ENCODE measurements around the gene FLYWCH2. TPM values are rescaled to one million over a fixed set of nuclear protein-coding genes. Genes with fewer than 3 reads are reported as not detected.
A peak's percentile ranks its signal among the peaks of the same experiment; 100 is the strongest.

Gene FLYWCH2
- total RNA-seq, 2 experiments from 2014 or later, result 16.8 to 17.3 TPM

DNA sequence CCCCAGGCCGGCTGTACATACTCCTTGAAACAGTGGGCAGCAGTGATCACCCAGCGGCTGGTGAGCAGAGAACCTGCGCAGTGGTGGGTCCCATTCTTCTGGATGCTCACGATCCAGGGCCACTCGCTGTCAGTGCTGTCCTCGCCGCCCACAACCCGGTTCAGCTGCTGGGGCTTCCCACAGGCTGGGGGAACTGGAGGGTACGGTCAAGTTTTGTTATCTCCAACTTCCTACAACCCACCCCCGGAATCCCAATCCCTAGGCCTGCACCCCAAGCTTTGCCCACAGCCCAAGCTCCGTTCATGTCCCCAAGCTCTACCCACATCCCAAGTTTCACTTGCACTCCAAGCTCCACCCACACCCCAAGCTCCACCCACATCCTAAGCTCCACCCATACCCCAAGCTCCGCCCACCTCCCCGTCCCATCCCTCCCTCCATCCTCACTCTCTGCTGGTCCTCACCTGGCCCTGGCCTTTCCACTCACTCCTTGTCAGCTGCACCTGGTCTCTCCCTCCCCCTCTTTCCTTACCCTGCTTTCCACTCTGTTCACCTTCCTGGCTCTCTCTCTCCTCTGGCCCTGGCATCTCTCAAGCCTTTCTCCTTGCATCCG lies 26.8 kb upstream of the FLYWCH2 start:
- Mint-ChIP-seq H3K4me1 (peaks cover 4% of the 10 kb centered on the region), H3K36me3 (ENCODE audit: low read depth) (no peaks in the 10 kb centered on the region), H3K4me3 (no peak overlapping the region), H3K27me3 (peaks cover 5% of the 10 kb centered on the region), H3K9me3 (ENCODE audit: low read depth) (peaks cover 10% of the 10 kb centered on the region), H3K27ac (no peak overlapping the region)
- ATAC-seq, result peak; percentile 57
- peak; percentile 58 for DNase-seq
- ChIA-PET POLR2A (no interaction called here), CTCF (interaction anchor here (0.8 to 1.7 kb wide), 3 partner anchors 12 to 56 kb away, joined by 3 to 9 read pairs (median 4); no protein-coding TSS in a partner anchor)
- intact Hi-C loops (cut with DNase I, micrococcal nuclease), result no loop called here

DNA sequence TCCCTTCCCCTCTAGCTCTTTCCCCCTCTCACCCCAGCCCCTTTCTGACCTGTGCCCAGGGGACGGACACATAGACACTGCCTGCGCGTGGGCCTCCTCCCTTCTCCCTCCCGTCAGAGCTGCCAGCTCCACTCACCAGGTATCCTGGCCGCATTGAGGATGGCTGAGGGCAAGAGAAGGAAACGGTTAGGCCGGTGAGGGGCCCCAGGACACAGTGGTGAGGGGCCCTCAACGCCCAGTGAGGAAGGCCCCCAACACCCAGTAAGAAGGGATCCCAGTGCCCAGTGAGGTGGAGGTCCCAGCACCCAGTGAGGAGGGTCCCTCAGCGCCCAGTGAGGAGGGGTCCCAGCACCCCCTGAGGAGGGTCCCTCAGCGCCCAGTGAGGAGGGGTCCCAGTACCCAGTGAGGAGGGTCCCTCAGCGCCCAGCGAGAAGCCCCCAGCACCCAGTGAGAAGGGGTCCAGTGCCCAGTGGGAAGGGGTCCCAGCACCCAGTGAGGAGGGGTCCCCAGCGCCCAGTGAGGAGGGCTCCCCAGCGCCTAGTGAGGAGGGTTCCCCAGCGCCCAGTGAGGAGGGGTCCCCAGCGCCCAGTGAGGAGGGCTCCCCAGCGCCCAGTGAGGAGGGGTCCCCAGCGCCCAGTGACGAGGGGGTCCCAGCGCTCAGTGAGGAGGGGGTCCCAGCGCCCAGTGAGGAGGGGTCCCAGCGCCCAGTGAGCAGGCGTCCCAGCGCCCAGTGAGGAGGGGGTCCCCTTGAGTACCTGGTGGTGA lies 26.1 kb upstream of the FLYWCH2 start:
- ChIA-PET POLR2A (no interaction called here), CTCF (interaction anchor here (1.7 kb wide), 1 partner anchor 11 kb away, joined by 9 read pairs; no protein-coding TSS in a partner anchor)
- peaks cover 4% of the 10 kb centered on the region for H3K4me1 Mint-ChIP-seq
- peaks cover 7% of the 10 kb centered on the region for H3K27me3 Mint-ChIP-seq
- H3K4me3 Mint-ChIP-seq, result no peak overlapping the region
- intact Hi-C loops (cut with DNase I, micrococcal nuclease), result no loop called here
- no peaks in the 10 kb centered on the region for H3K36me3 Mint-ChIP-seq (ENCODE audit: low read depth)
- DNase-seq, result no peak
- no peak for ATAC-seq
- H3K27ac Mint-ChIP-seq, result no peak overlapping the region
- peaks cover 10% of the 10 kb centered on the region for H3K9me3 Mint-ChIP-seq (ENCODE audit: low read depth)

DNA sequence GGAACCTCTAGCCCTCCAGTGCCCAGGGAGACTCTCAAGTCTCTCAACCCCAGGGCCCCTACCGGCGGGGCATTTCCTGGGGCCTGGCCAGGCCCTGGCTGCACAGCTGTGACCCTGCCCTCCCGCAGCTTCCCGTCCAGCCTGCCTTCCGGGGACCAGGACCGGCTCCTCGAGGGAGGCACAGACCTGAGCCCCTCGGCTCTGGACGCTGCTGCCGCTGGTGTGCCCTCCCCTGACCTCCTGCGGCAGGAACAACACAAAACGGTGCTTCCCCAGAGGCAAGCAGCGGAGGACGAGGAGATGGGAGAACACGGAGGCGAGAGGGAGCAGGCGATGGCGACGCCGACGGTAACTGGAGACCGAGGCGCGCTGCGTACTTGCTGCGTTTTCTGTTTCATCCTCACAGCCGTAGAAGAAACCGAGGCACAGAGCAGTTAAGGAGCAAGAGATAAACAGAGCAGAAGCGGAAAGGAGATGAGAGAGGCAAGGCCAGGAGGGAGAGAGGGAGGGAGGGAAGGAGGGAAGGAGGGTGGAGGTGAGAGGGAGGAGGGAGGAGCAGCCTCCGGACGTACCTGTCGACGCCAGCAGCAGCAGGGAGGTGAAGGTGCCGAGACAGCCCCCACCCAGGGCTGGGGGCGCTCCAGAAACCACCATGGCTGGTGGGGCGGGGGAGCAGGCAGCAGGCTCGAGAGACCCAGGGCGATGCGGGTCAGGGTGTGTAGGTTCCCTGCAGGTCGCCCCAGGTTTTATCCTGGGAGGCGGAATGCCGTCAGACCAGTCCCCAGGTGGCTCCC lies 25.4 kb upstream of the FLYWCH2 start, which contains the start of gene PRSS22:
Gene PRSS22, minus strand, starts transcription at position 720 of the 794 bp plus-strand sequence. Its CDS starts 66 bp downstream, at position 654.
- ChIA-PET POLR2A (no interaction called here), CTCF (interaction anchor here (0.7 to 1.7 kb wide), 2 partner anchors 11 kb away, joined by 4 to 9 read pairs; no protein-coding TSS in a partner anchor)
- peaks cover 10% of the 10 kb centered on the region for H3K9me3 Mint-ChIP-seq (ENCODE audit: low read depth)
- no peak within 1 kb of the TSS for H3K27ac Mint-ChIP-seq
- intact Hi-C loops (cut with DNase I, micrococcal nuclease), result no loop called here
- no peaks in the 10 kb centered on the region for H3K36me3 Mint-ChIP-seq (ENCODE audit: low read depth)
- DNase-seq (no peak), ATAC-seq (no peak)
- H3K4me3 Mint-ChIP-seq, result peak within 1 kb of the TSS; percentile 25
- H3K4me1 Mint-ChIP-seq, result peaks cover 4% of the 10 kb centered on the region
- H3K27me3 Mint-ChIP-seq, result peaks cover 7% of the 10 kb centered on the region

DNA sequence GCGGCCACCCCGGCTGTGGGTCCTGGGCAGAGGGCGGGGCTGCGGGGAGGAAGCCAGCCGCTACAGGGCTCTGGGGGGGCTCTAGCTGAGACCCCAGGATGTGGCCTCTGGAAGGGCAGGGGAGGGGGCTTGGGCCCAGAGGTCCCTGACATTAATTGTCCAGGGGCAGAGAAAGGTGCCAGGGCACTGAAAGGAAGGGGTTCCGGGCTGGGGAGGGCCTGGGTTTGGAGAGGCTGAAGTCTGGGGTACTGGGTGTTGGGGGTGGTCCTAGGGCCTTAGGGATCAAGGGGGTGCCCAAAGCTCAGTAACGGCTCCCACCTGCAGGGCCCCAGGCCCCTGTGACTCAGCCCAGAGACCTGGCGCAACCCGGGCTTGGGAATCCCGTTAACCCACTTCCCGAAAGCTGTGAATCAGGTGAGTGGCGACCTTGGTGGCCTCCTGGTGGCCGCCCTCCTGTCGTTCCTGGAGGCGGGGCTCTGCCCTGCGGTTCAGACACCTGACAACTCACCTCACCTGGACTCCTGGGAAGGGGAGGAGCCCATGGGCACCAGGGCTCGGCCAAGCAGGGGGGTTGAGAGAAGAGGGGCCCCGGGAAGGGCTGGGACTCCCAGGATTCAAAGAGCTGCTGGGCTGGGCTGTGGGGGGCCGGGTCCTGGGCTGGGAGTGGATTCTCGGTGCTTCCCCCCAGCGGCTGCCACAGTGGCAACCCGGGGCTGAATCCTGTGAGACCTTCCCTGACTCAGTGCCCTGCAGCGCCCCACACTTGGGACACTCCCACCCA lies 24.6 kb upstream of the FLYWCH2 start:
- H3K4me1 Mint-ChIP-seq, result peaks cover 4% of the 10 kb centered on the region
- DNase-seq, result no peak
- no peak overlapping the region for H3K27ac Mint-ChIP-seq
- POLR2A ChIA-PET, result no interaction called here
- CTCF ChIA-PET, result interaction anchor here (0.7 kb wide), 1 partner anchor 10 kb away, joined by 4 read pairs; no protein-coding TSS in a partner anchor
- peaks cover 10% of the 10 kb centered on the region for H3K9me3 Mint-ChIP-seq (ENCODE audit: low read depth)
- ATAC-seq, result no peak
- peaks cover 7% of the 10 kb centered on the region for H3K27me3 Mint-ChIP-seq
- no peak overlapping the region for H3K4me3 Mint-ChIP-seq
- intact Hi-C loops (cut with DNase I, micrococcal nuclease), result no loop called here
- H3K36me3 Mint-ChIP-seq (ENCODE audit: low read depth), result no peaks in the 10 kb centered on the region

DNA sequence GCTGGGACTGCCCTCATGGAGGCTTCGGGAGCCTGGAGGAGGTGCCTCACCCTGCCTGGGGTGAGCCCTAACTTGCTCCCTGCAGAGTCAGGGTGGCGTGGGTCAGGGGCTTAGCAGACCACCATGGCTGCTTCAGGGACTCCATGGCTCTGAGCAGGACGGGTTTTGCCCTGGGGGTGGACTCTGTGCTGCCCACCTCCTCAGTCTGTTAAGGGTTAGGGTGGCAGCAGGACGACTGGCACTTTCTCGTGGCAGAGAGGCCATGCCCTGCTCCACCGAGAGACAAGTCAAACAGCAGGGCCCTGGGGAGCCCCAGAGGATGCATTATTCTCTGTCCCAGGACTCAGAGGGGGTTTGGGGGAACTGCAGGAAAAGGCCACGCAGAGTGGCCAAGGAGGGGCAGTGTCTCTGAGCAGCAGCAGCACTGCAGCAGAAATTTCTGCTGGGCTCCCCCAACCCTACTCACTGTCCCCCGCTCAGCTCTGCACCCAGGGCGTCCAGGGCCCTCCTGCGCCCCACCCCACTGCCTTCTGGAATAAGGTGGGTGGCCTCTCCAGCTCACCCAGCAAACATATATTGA lies 23.2 kb upstream of the FLYWCH2 start:
- Mint-ChIP-seq H3K4me1 (peaks cover 4% of the 10 kb centered on the region), H3K36me3 (ENCODE audit: low read depth) (no peaks in the 10 kb centered on the region), H3K27ac (no peak overlapping the region), H3K9me3 (ENCODE audit: low read depth) (peaks cover under 1% of the 10 kb centered on the region), H3K4me3 (no peak overlapping the region), H3K27me3 (peaks cover 7% of the 10 kb centered on the region)
- ATAC-seq, result no peak
- intact Hi-C loops (cut with DNase I, micrococcal nuclease), result no loop called here
- CTCF ChIA-PET, result interaction anchor here (1.1 kb wide), 1 partner anchor 9 kb away, joined by 3 read pairs; no protein-coding TSS in a partner anchor
- DNase-seq, result no peak
- POLR2A ChIA-PET, result no interaction called here

DNA sequence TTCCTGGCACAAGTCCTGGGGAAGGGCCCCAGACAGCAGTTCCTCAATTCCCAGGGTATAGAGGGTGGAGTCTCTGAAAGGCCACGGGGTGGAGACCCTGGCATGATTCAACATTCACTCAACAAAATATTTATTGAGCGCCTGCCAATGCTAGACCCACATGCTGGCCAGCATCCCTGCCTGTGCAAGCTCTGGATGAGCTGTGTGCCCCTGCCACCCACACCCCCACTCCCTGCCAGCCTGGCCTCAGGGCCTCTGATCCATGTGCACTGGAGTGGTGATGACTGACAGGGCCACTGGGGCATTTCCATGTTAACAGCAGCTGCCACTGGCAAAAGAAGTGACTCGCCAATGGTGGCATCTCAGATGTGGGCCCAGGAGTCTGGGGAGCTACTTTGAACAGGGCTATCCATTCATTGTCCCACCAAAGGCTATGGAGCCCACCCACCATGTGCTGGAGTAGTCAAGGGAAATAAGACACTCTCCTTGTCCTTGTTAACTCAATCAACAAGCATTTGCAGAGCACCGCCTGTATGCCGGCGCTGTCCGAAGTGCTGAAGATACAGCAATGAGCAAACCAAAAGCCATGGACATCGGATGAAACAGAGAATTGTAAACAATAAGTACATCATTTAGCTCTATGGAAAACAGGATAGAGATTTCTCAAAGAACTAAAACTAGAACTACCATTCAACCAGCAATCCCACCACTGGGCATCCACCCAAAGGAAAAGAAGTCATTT lies 22.0 kb upstream of the FLYWCH2 start:
- Mint-ChIP-seq H3K4me3 (no peak overlapping the region), H3K27ac (no peak overlapping the region), H3K9me3 (ENCODE audit: low read depth) (no peaks in the 10 kb centered on the region), H3K4me1 (peaks cover 4% of the 10 kb centered on the region), H3K27me3 (peaks cover 7% of the 10 kb centered on the region), H3K36me3 (ENCODE audit: low read depth) (no peaks in the 10 kb centered on the region)
- CTCF ChIA-PET, result interaction anchor here (0.6 to 1.1 kb wide), 2 partner anchors 7 to 269 kb away, joined by 3 read pairs; no protein-coding TSS in a partner anchor
- POLR2A ChIA-PET, result no interaction called here
- DNase-seq (peak; percentile 38), ATAC-seq (no peak)
- intact Hi-C loops (cut with DNase I, micrococcal nuclease), result no loop called here

DNA sequence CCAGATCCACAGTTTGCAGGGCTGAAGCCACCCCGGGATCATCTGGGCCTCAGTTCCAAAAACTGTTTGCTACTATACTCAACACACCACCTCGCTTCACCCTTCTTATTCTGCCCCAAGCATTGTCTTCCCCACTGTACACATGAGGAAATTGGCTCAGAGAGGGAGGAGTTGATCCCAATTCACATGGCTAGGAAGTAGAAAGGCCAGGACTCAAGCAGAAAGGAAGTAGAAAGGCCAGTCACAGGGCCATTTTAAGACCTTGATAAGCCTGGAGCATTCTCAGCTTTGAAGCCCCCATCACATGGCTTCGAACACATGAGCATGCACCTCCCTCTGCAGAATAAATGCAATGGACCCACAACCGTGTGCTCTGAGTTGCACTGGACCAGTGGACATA lies 17.4 kb upstream of the FLYWCH2 start:
- H3K4me1 Mint-ChIP-seq, result peaks cover 7% of the 10 kb centered on the region
- H3K27ac Mint-ChIP-seq, result no peak overlapping the region
- no peak overlapping the region for H3K4me3 Mint-ChIP-seq
- no peaks in the 10 kb centered on the region for H3K9me3 Mint-ChIP-seq (ENCODE audit: low read depth)
- DNase-seq, result no peak
- ChIA-PET POLR2A (no interaction called here), CTCF (interaction anchor here (0.8 to 1.0 kb wide), 2 partner anchors 26 to 87 kb away, joined by 3 to 5 read pairs; no protein-coding TSS in a partner anchor)
- ATAC-seq, result no peak
- peaks cover 4% of the 10 kb centered on the region for H3K27me3 Mint-ChIP-seq
- intact Hi-C loops (cut with DNase I, micrococcal nuclease), result loop anchor here in 1 of 2 experiments (5.0 kb wide), 1 partner anchor 88 kb away; the partner anchor contains the start of gene ELOB
- no peaks in the 10 kb centered on the region for H3K36me3 Mint-ChIP-seq (ENCODE audit: low read depth)

DNA sequence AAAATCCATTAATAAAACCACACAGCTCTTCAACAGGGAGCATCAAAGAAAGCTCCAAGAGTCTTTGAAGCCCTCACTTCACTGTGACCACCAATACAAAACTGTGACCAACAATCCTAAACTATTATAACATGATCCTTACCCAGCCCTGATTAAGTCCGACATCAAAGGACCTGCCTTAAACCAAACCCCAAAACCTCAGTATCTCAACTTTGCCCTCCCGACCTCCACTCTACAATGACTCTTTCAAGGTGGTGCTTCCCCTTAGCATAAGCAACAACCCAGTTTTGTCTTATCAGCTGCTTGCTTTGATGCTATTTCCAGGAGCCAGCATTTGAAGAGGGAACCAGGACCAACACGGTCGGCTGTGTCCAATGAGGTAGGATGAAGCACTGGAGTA lies 16.6 kb upstream of the FLYWCH2 start:
- ATAC-seq (no peak), DNase-seq (no peak)
- POLR2A ChIA-PET, result no interaction called here
- H3K4me1 Mint-ChIP-seq, result peaks cover 7% of the 10 kb centered on the region
- no peaks in the 10 kb centered on the region for H3K9me3 Mint-ChIP-seq (ENCODE audit: low read depth)
- H3K36me3 Mint-ChIP-seq (ENCODE audit: low read depth), result no peaks in the 10 kb centered on the region
- no peaks in the 10 kb centered on the region for H3K27me3 Mint-ChIP-seq
- CTCF ChIA-PET, result interaction anchor here (0.8 to 1.1 kb wide), 3 partner anchors 12 to 86 kb away, joined by 3 to 5 read pairs (median 3); no protein-coding TSS in a partner anchor
- H3K4me3 Mint-ChIP-seq, result no peak overlapping the region
- H3K27ac Mint-ChIP-seq, result no peak overlapping the region
- intact Hi-C loops (cut with DNase I, micrococcal nuclease), result loop anchor here in 1 of 2 experiments (5.0 kb wide), 1 partner anchor 89 kb away; the partner anchor contains the start of gene ELOB

DNA sequence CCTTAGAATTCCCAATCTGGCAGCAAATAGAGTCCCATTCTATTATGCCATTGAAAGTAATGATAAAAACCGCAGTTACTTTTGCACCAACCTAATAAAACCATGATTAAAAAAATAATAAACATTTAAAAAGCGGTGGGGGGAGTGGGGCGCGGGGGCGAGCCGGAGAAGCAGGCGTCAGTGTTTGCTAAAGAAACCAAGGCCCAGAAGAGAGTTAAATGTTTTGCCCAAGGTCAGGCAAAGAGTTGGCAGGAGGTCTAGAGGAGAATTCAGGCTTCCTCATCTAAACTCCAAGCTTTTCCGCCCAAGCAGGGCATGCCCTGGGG lies 15.4 kb upstream of the FLYWCH2 start:
- H3K27me3 Mint-ChIP-seq, result no peaks in the 10 kb centered on the region
- ATAC-seq (no peak), DNase-seq (no peak)
- H3K36me3 Mint-ChIP-seq (ENCODE audit: low read depth), result no peaks in the 10 kb centered on the region
- H3K27ac Mint-ChIP-seq, result peak overlapping the region; percentile 85
- CTCF ChIA-PET, result interaction anchor here (0.5 to 2.0 kb wide), 25 partner anchors 8 to 1603 kb away, joined by 3 to 33 read pairs (median 5); partner anchors contain the start of genes FLYWCH1, FLYWCH2, PRSS21 and PRSS22
- intact Hi-C loops (cut with DNase I, micrococcal nuclease), result loop anchor here in 1 of 2 experiments (5.0 kb wide), 1 partner anchor 90 kb away; the partner anchor contains the start of gene ELOB
- POLR2A ChIA-PET, result interaction anchor here (1.0 kb wide), 1 partner anchor 60 kb away, joined by 3 read pairs; no protein-coding TSS in a partner anchor
- peak overlapping the region; percentile 81 for H3K4me3 Mint-ChIP-seq
- H3K4me1 Mint-ChIP-seq, result peaks cover 7% of the 10 kb centered on the region
- H3K9me3 Mint-ChIP-seq (ENCODE audit: low read depth), result no peaks in the 10 kb centered on the region

Measured in activated CD4-positive, alpha-beta T cell treated with anti-CD3 and anti-CD28 coated beads for 36 hours (primary cell).